ENCODE results near the gene TMEM223. TPM values are rescaled to one million over a fixed set of nuclear protein-coding genes. Genes with fewer than 3 reads are reported as not detected.
A peak's percentile ranks its signal among the peaks of the same experiment; 100 is the strongest.
"Not testable (repeated sequence)": the region's sequence is repeated elsewhere in the genome, so short reads cannot be mapped to it uniquely, and the experiment has no call there.

Gene TMEM223
- total RNA-seq, 1 donor from 2014 or later = 14.7 TPM

GRCh38 chr11:62755086-62755615 is 36.7 kb downstream of the TMEM223 start:
- FAIRE-seq (no peak), DNase-seq (ENCODE audit: low spot score in 2 of 2) (no peak)

GRCh38 chr11:62753736-62754603 is 37.8 kb downstream of the TMEM223 start, which contains the start of gene ZBTB3:
Gene ZBTB3, minus strand, starts transcription at chr11:62754160. Its CDS starts 496 bp downstream, at chr11:62753664.
- peak; percentile 79 to 93 for DNase-seq (ENCODE audit: low spot score in 2 of 2)
- peak; percentile 36 for FAIRE-seq

GRCh38 chr11:62752994-62753735 is 38.6 kb downstream of the TMEM223 start:
- DNase-seq (ENCODE audit: low spot score in 2 of 2) = no peak
- FAIRE-seq = no peak

GRCh38 chr11:62752177-62752785 is 39.5 kb downstream of the TMEM223 start:
- FAIRE-seq (no peak), DNase-seq (ENCODE audit: low spot score in 2 of 2) (no peak)

- not testable (repeated sequence) for FAIRE-seq; DNase-seq (ENCODE audit: low spot score in 2 of 2)
Measured at GRCh38 chr11:62749931-62750330, 41.9 kb downstream of the TMEM223 start.

GRCh38 chr11:62747475-62748160 is 44.2 kb downstream of the TMEM223 start:
- no peak for FAIRE-seq

More at GRCh38 chr11:62747475-62748160, 44.2 kb downstream of the TMEM223 start:
- no peak for DNase-seq (ENCODE audit: low spot score in 2 of 2)

Small RNA genes within 50 kb of the gene (small RNA-seq; reads per million reads assigned to genes)
- gene MIR6514 = 0.33 reads per million, percentile 18 among the genes with 10 or more reads in this experiment
- not detected for gene RNU6-118P

Other genes with a start within 250 kb of the TMEM223 start
- 15.9 TPM for gene AHNAK, start 245.2 kb downstream of the TMEM223 start, total RNA-seq
- gene EEF1G, start 218.1 kb downstream of the TMEM223 start, total RNA-seq = 1,985 TPM
- 4.5 TPM for gene TUT1, start 200.5 kb downstream of the TMEM223 start, total RNA-seq
- 154 TPM for gene MTA2, start 190.1 kb downstream of the TMEM223 start, total RNA-seq
- gene EML3, start 179.2 kb downstream of the TMEM223 start, total RNA-seq = 4.9 TPM
- 1.2 TPM for gene ROM1, start 178.7 kb downstream of the TMEM223 start, total RNA-seq
- gene B3GAT3, start 170.0 kb downstream of the TMEM223 start, total RNA-seq = 21.6 TPM
- gene GANAB, start 145.4 kb downstream of the TMEM223 start, total RNA-seq = 62.8 TPM
- gene INTS5, start 138.7 kb downstream of the TMEM223 start, total RNA-seq = 20.8 TPM
- gene C11orf98, start 126.8 kb downstream of the TMEM223 start, total RNA-seq = 25.3 TPM
- gene CSKMT, start 126.7 kb downstream of the TMEM223 start, total RNA-seq = 10.2 TPM
- gene UQCC3, start 120.3 kb downstream of the TMEM223 start, total RNA-seq = 5.7 TPM
- gene LBHD1, start 119.7 kb downstream of the TMEM223 start, total RNA-seq = 3.3 TPM
- gene UBXN1, start 112.9 kb downstream of the TMEM223 start, total RNA-seq = 84.8 TPM
- gene LRRN4CL, start 102.5 kb downstream of the TMEM223 start, total RNA-seq = 0.82 TPM
- 149 TPM for gene BSCL2, start 84.6 kb downstream of the TMEM223 start, total RNA-seq
- 20.0 TPM for gene GNG3, start 84.3 kb downstream of the TMEM223 start, total RNA-seq
- 15.1 TPM for gene HNRNPUL2, start 64.5 kb downstream of the TMEM223 start, total RNA-seq
- 26.9 TPM for gene TTC9C, start 63.5 kb downstream of the TMEM223 start, total RNA-seq
- gene ZBTB3, start 37.8 kb downstream of the TMEM223 start, total RNA-seq = 17.1 TPM
- 59.9 TPM for gene POLR2G, start 30.4 kb downstream of the TMEM223 start, total RNA-seq
- gene TAF6L, start 20.6 kb downstream of the TMEM223 start, total RNA-seq = 15.1 TPM
- gene TMEM179B, start 4.6 kb downstream of the TMEM223 start, total RNA-seq = 17.1 TPM
- gene NXF1, start 13.4 kb upstream of the TMEM223 start, total RNA-seq = 10.6 TPM
- 31.0 TPM for gene STX5, start 40.0 kb upstream of the TMEM223 start, total RNA-seq
- not detected for gene TEX54, start 40.8 kb upstream of the TMEM223 start, total RNA-seq
- 48.5 TPM for gene WDR74, start 47.6 kb upstream of the TMEM223 start, total RNA-seq
- 109 TPM for gene SLC3A2, start 88.9 kb upstream of the TMEM223 start, total RNA-seq
- 14.3 TPM for gene CHRM1, start 129.4 kb upstream of the TMEM223 start, total RNA-seq
- 10.6 TPM for gene SLC22A6, start 193.0 kb upstream of the TMEM223 start, total RNA-seq
- gene SLC22A8, start 223.8 kb upstream of the TMEM223 start, total RNA-seq = 1.2 TPM